RWPE2 (cell line): Measurements from ENCODE around the gene CHPF.

Experiments
- ATAC-seq: fragments of 200-7000 bp; cut with Tn5 transposase; 3 replicates; pipeline ENCODE4 v1.9.1; 2021; ENCODE audit warnings: low read depth
- DNase-seq: peaks from one replicate; pipeline ENCODE4 v3.0.0-alpha.2; 2020; ENCODE audit warnings: low spot score
- H3K27ac ChIP-seq: fragments of 450-650 bp; 2 replicates; pipeline ENCODE4 v1.5.1; 2017; ENCODE audit warnings: mild to moderate bottlenecking; ENCODE audit not compliant: poor library complexity, severe bottlenecking
- H3K27me3 ChIP-seq: fragments of 250-450 bp; sonication (Bioruptor Pico); 2 replicates; pipeline ENCODE4 v1.5.1; 2021; ENCODE audit warnings: mild to moderate bottlenecking, moderate library complexity; ENCODE audit not compliant: insufficient read depth, poor library complexity, severe bottlenecking
- H3K36me3 ChIP-seq: fragments of 250-450 bp; sonication (Bioruptor Pico); 2 replicates; pipeline ENCODE4 v1.5.1; 2020; ENCODE audit warnings: low read depth, mild to moderate bottlenecking, moderate library complexity
- H3K4me1 ChIP-seq: fragments of 250-450 bp; sonication (Bioruptor Pico); 2 replicates; pipeline ENCODE4 v1.5.1; 2021; ENCODE audit warnings: mild to moderate bottlenecking, moderate library complexity; ENCODE audit not compliant: insufficient read depth, poor library complexity, severe bottlenecking
- H3K4me3 ChIP-seq: fragments of 250-450 bp; sonication (Bioruptor Pico); 2 replicates; pipeline ENCODE4 v1.5.1; 2021; ENCODE audit warnings: mild to moderate bottlenecking, moderate library complexity; ENCODE audit not compliant: severe bottlenecking
- H3K9me3 ChIP-seq: fragments of 250-450 bp; sonication (Bioruptor Pico); 2 replicates; pipeline ENCODE4 v1.5.1; 2021; ENCODE audit warnings: mild to moderate bottlenecking, moderate library complexity; ENCODE audit not compliant: severe bottlenecking
- CTCF ChIP-seq: fragments of 450-650 bp; IDR thresholded peaks from one replicate; pipeline ENCODE4 v1.5.1; 2017; ENCODE audit warnings: mild to moderate bottlenecking, moderate library complexity; ENCODE audit not compliant: poor library complexity, severe bottlenecking

CHPF gene

GRCh38 chr2:219581346-219581745, 37.7 kb upstream of the CHPF start:
- H3K27me3 ChIP-seq: no peaks in the 10 kb centered on the region
- no peaks in the 10 kb centered on the region for H3K4me1 ChIP-seq
- H3K9me3 ChIP-seq: no peaks in the 10 kb centered on the region
- H3K27ac ChIP-seq: no peak overlapping the region
- no peak for TF ChIP-seq CTCF
- H3K36me3 ChIP-seq: no peaks in the 10 kb centered on the region
- H3K4me3 ChIP-seq: no peak overlapping the region
- DNase-seq (no peak), ATAC-seq (no peak)

GRCh38 chr2:219578811-219579613, 35.4 kb upstream of the CHPF start:
- Histone ChIP-seq H3K27ac (no peak overlapping the region), H3K27me3 (no peaks in the 10 kb centered on the region), H3K9me3 (no peaks in the 10 kb centered on the region), H3K4me3 (no peak overlapping the region), H3K36me3 (no peaks in the 10 kb centered on the region), H3K4me1 (no peaks in the 10 kb centered on the region)
- no peak for TF ChIP-seq CTCF
- DNase-seq: no peak
- ATAC-seq: no peak

GRCh38 chr2:219576505-219577388, 33.1 kb upstream of the CHPF start:
- no peaks in the 10 kb centered on the region for H3K27me3 ChIP-seq
- no peak overlapping the region for H3K4me3 ChIP-seq
- DNase-seq (no peak), ATAC-seq (peak; percentile 21; the same call in 1 of the 3 replicates)
- H3K36me3 ChIP-seq: no peaks in the 10 kb centered on the region
- peaks cover under 1% of the 10 kb centered on the region for H3K4me1 ChIP-seq
- no peak overlapping the region for H3K27ac ChIP-seq
- no peaks in the 10 kb centered on the region for H3K9me3 ChIP-seq
- no peak for TF ChIP-seq CTCF

GRCh38 chr2:219575566-219576504, 32.2 kb upstream of the CHPF start:
- Histone ChIP-seq H3K27ac (no peak overlapping the region), H3K36me3 (no peaks in the 10 kb centered on the region), H3K4me3 (no peak overlapping the region), H3K9me3 (no peaks in the 10 kb centered on the region), H3K27me3 (no peaks in the 10 kb centered on the region), H3K4me1 (peaks cover 3% of the 10 kb centered on the region)
- DNase-seq: no peak
- TF ChIP-seq CTCF: no peak
- ATAC-seq: no peak
